ENCODE results near the gene CSNK1G3. TPM values are rescaled to one million over a fixed set of nuclear protein-coding genes. Genes with fewer than 3 reads are reported as not detected.

Gene CSNK1G3
- total RNA-seq, 2 experiments from 2014 or later: 20.9 to 23.1 TPM

DNA sequence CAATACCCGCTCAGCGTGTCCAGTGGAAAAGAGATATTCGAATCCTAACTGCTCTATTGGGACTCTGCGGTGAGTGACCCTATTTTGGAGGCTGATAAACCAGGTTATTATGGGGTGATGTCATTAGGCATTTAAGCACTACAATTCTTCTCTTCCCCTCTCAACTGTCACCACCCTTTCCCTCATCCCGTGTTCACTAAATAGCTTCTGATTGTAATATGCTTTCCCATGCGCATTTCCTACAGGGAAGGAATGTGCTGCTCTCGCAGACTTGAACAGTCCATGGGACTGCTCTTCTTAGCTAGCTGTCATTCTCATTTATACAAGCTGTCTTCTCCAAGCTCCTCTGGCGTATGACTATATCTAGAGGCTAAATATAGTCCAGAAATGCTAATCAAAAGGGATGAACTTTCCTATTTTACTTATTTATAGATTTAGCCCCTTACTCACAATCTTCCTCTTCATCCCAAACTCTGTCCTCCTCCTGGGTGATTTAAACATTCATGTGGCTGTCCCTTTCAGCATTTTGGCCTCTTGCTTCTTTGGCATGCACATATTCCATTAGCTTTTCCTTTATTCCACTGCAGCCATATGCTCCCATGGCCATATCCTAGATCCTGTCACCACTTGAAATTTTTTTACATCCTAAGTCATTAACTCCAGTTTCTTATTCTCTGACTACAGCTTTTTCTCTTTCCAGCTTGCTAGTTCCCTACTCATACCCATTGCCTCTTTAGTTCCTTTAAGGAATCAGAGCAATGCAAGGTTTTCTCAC, 39.6 kb upstream of the CSNK1G3 start:
- H3K9me3 ChIP-seq (ENCODE audit: low read length): no peaks in the 10 kb centered on the region
- H4K20me1 ChIP-seq (ENCODE audit: insufficient read depth, low read length): no peaks in the 10 kb centered on the region
- H2AFZ ChIP-seq (ENCODE audit: low read length): no peak overlapping the region
- H3K27ac ChIP-seq (ENCODE audit: low read depth, low read length, poor library complexity, severe bottlenecking): no peak overlapping the region
- H3K36me3 ChIP-seq (ENCODE audit: insufficient read depth, low read length): no peaks in the 10 kb centered on the region
- no peaks in the 10 kb centered on the region for H3K79me2 ChIP-seq (ENCODE audit: insufficient read depth, low read depth, low read length)
- no peak overlapping the region for H3K4me3 ChIP-seq (ENCODE audit: low read depth, low read length, poor library complexity, severe bottlenecking)
- intact Hi-C loops (cut with micrococcal nuclease; ENCODE audit: unreplicated experiment): no loop called here
- no peak overlapping the region for H3K4me2 ChIP-seq (ENCODE audit: low read length)
- ChIA-PET CTCF (ENCODE audit: unreplicated experiment) (no interaction called here), POLR2A (interaction anchor here (1.1 kb wide), 1 partner anchor 12 kb away, joined by 4 read pairs; no protein-coding TSS in a partner anchor)
- no peak for TF ChIP-seq CTCF (conservative IDR thresholded peaks at IDR 0.05; ENCODE audit: low read length)
- TF ChIP-seq EZH2phosphoT487 (IDR thresholded peaks at IDR 0.05; ENCODE audit: borderline replicate concordance, low read depth, low read length): no peak
- DNase-seq (ENCODE audit: low spot score): no peak
- no peaks in the 10 kb centered on the region for H3K9me2 ChIP-seq (ENCODE audit: insufficient read depth, low read length)
- no peaks in the 10 kb centered on the region for H3K4me1 ChIP-seq (ENCODE audit: insufficient read depth, low read length, poor library complexity, severe bottlenecking)
- BruUV-seq (replicated peaks): no TSS peak

- POLR2A ChIA-PET: no interaction called here
- no peak for DNase-seq (ENCODE audit: low spot score)
- no TSS peak for BruUV-seq (replicated peaks)
- Histone ChIP-seq H3K9me3 (ENCODE audit: low read length) (no peaks in the 10 kb centered on the region), H3K79me2 (ENCODE audit: insufficient read depth, low read depth, low read length) (no peaks in the 10 kb centered on the region), H3K27ac (ENCODE audit: low read depth, low read length, poor library complexity, severe bottlenecking) (no peak overlapping the region), H3K9me2 (ENCODE audit: insufficient read depth, low read length) (no peaks in the 10 kb centered on the region), H3K36me3 (ENCODE audit: insufficient read depth, low read length) (no peaks in the 10 kb centered on the region), H3K4me2 (ENCODE audit: low read length) (no peak overlapping the region), H3K4me1 (ENCODE audit: insufficient read depth, low read length, poor library complexity, severe bottlenecking) (no peaks in the 10 kb centered on the region), H3K4me3 (ENCODE audit: low read depth, low read length, poor library complexity, severe bottlenecking) (no peak overlapping the region), H2AFZ (ENCODE audit: low read length) (no peak overlapping the region), H4K20me1 (ENCODE audit: insufficient read depth, low read length) (no peaks in the 10 kb centered on the region)
- CTCF ChIA-PET (ENCODE audit: unreplicated experiment): no interaction called here
- intact Hi-C loops (cut with micrococcal nuclease; ENCODE audit: unreplicated experiment): no loop called here
- TF ChIP-seq EZH2phosphoT487 (IDR thresholded peaks at IDR 0.05; ENCODE audit: borderline replicate concordance, low read depth, low read length) (no peak), CTCF (conservative IDR thresholded peaks at IDR 0.05; ENCODE audit: low read length) (no peak)
Observed at GRCh38 chr5:123474228-123474627, 37.7 kb upstream of the CSNK1G3 start.

- CTCF ChIA-PET (ENCODE audit: unreplicated experiment): no interaction called here
- no peak for DNase-seq (ENCODE audit: low spot score)
- Histone ChIP-seq H3K9me2 (ENCODE audit: insufficient read depth, low read length) (no peaks in the 10 kb centered on the region), H3K4me3 (ENCODE audit: low read depth, low read length, poor library complexity, severe bottlenecking) (no peak overlapping the region), H2AFZ (ENCODE audit: low read length) (no peak overlapping the region), H3K36me3 (ENCODE audit: insufficient read depth, low read length) (no peaks in the 10 kb centered on the region), H3K27ac (ENCODE audit: low read depth, low read length, poor library complexity, severe bottlenecking) (no peak overlapping the region), H3K4me1 (ENCODE audit: insufficient read depth, low read length, poor library complexity, severe bottlenecking) (no peaks in the 10 kb centered on the region), H4K20me1 (ENCODE audit: insufficient read depth, low read length) (no peaks in the 10 kb centered on the region), H3K9me3 (ENCODE audit: low read length) (no peaks in the 10 kb centered on the region), H3K79me2 (ENCODE audit: insufficient read depth, low read depth, low read length) (no peaks in the 10 kb centered on the region), H3K4me2 (ENCODE audit: low read length) (no peak overlapping the region)
- no TSS peak for BruUV-seq (replicated peaks)
- POLR2A ChIA-PET: interaction anchor here (0.7 kb wide), 1 partner anchor 578 kb away, joined by 3 read pairs; no protein-coding TSS in a partner anchor
- TF ChIP-seq CTCF (conservative IDR thresholded peaks at IDR 0.05; ENCODE audit: low read length) (no peak), EZH2phosphoT487 (IDR thresholded peaks at IDR 0.05; ENCODE audit: borderline replicate concordance, low read depth, low read length) (no peak)
- intact Hi-C loops (cut with micrococcal nuclease; ENCODE audit: unreplicated experiment): no loop called here
Observed at GRCh38 chr5:123476731-123477130, 35.2 kb upstream of the CSNK1G3 start.

Data from OCI-LY7 (cell line).